ENCODE data around the gene HSF5.

Gene HSF5

DNA sequence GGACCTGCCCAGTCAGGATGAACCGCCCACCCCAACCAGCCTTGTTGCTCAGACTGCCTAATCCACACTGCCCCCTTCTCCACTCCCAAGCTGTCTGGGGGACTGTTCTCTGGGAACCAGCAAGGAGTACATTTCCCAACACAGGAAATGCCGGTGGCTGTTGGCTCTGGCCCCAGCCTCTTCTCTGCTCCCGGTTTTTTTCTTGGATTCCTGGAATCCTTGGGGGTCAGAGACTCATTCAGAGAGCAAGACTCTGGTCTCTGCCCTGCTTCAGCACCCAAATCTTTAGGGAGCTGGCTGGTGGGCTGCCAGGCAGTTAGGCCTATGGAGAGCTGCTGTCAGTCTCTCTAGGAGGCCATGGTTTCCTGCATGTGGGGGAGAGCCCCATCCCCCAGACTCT, 37.0 kb upstream of the HSF5 start:
- DNase-seq (ENCODE audit: low read depth in 1 of 2, low spot score in 1 of 2), result no peak
- Histone ChIP-seq H3K4me3 (replicated peaks; ENCODE audit: insufficient read depth, low read length) (no peak overlapping the region), H3K27ac (replicated peaks) (no peak overlapping the region), H3K27me3 (ENCODE audit: insufficient read depth, poor library complexity, severe bottlenecking) (peaks cover under 1% of the 10 kb centered on the region)
- TF ChIP-seq REST (IDR thresholded peaks at IDR 0.05; ENCODE audit: insufficient replicate concordance, low read depth) (no peak), POLR2AphosphoS5 (IDR thresholded peaks at IDR 0.05; ENCODE audit: low read depth) (no peak), SPI1 (IDR thresholded peaks at IDR 0.05; ENCODE audit: borderline replicate concordance, low read depth) (no peak), GABPA (IDR thresholded peaks at IDR 0.05; ENCODE audit: low read depth) (no peak), CTCF (IDR thresholded peaks at IDR 0.05; ENCODE audit: insufficient read depth, low read length) (no peak)

DNA sequence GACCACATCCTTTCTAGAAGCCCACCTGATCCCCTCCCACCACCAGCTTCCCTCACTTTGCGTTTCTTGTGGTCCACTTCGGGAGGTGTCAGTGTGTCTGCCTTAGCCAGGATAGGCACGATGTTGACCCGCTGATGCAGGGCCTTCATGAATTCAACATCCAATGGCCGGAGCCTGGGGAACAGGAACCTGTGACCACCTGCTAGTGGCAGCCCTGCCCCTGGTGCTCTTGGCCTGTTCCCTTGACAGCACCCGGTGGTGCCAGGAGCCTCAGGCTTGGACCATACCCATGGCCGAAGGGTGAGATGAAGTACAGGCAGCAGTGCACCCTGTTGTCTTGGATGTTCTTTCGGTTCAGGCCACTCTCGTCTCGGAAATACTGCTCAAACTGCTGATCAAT, 33.5 kb upstream of the HSF5 start:
- TF ChIP-seq CTCF (IDR thresholded peaks at IDR 0.05; ENCODE audit: insufficient read depth, low read length), result no peak
- no peak for TF ChIP-seq GABPA (IDR thresholded peaks at IDR 0.05; ENCODE audit: low read depth)
- TF ChIP-seq REST (IDR thresholded peaks at IDR 0.05; ENCODE audit: insufficient replicate concordance, low read depth), result no peak
- no peak for TF ChIP-seq SPI1 (IDR thresholded peaks at IDR 0.05; ENCODE audit: borderline replicate concordance, low read depth)
- no peak for TF ChIP-seq POLR2AphosphoS5 (IDR thresholded peaks at IDR 0.05; ENCODE audit: low read depth)
- no peak overlapping the region for H3K4me3 ChIP-seq (replicated peaks; ENCODE audit: insufficient read depth, low read length)
- no peaks in the 10 kb centered on the region for H3K27me3 ChIP-seq (ENCODE audit: insufficient read depth, poor library complexity, severe bottlenecking)
- DNase-seq (ENCODE audit: low read depth in 1 of 2, low spot score in 1 of 2), result no peak
- H3K27ac ChIP-seq (replicated peaks), result no peak overlapping the region

- no peak overlapping the region for H3K4me3 ChIP-seq (replicated peaks; ENCODE audit: insufficient read depth, low read length)
- DNase-seq (ENCODE audit: low read depth in 1 of 2, low spot score in 1 of 2), result peak in 1 of 2 experiments; percentile 63
- H3K27me3 ChIP-seq (ENCODE audit: insufficient read depth, poor library complexity, severe bottlenecking), result no peaks in the 10 kb centered on the region
- no peak for TF ChIP-seq POLR2AphosphoS5 (IDR thresholded peaks at IDR 0.05; ENCODE audit: low read depth)
- TF ChIP-seq GABPA (IDR thresholded peaks at IDR 0.05; ENCODE audit: low read depth), result no peak
- no peak for TF ChIP-seq SPI1 (IDR thresholded peaks at IDR 0.05; ENCODE audit: borderline replicate concordance, low read depth)
- TF ChIP-seq REST (IDR thresholded peaks at IDR 0.05; ENCODE audit: insufficient replicate concordance, low read depth), result no peak
- TF ChIP-seq CTCF (IDR thresholded peaks at IDR 0.05; ENCODE audit: insufficient read depth, low read length), result peak; percentile 72
- no peak overlapping the region for H3K27ac ChIP-seq (replicated peaks)
Observed at GRCh38 chr17:58520843-58521430, 32.7 kb upstream of the HSF5 start.

Measured in HL-60 (cell line).